Hematopoietic multipotent progenitor cell treated with erythropoietin and hydrocortisone succinate and interleukin-3 and kit ligand, for 6 days (in vitro differentiated cells): ENCODE data around the gene OR4F29.
"Not testable (repeated sequence)": the region's sequence is repeated elsewhere in the genome, so short reads cannot be mapped to it uniquely, and the experiment has no call there.

ENCODE experiments used
- DNase-seq: peaks from one replicate; pipeline ENCODE4 v3.0.0-alpha.2; 2015

OR4F29 gene

GRCh38 chr1:451578-451977, at the start of gene OR4F29:
OR4F29 (minus strand) TSS chr1:451678; CDS start chr1:451678, 0 bp downstream.
- DNase-seq, result not testable (repeated sequence)
